HUES6 (cell line): Measurements from ENCODE around the gene APOC1.
A peak's percentile ranks its signal among the peaks of the same experiment; 100 is the strongest.
"Not testable (repeated sequence)": the region's sequence is repeated elsewhere in the genome, so short reads cannot be mapped to it uniquely, and the experiment has no call there.

Experiments used
- H3K27ac ChIP-seq: 2 replicates; pipeline ENCODE4 v1.7.0; 2013; ENCODE audit warnings: low read depth, mild to moderate bottlenecking, low read length, inconsistent platforms
- H3K27me3 ChIP-seq: 2 replicates; pipeline ENCODE4 v1.6.1; 2013; ENCODE audit warnings: low read length; ENCODE audit not compliant: control insufficient read depth, insufficient read depth
- H3K36me3 ChIP-seq: 2 replicates; pipeline ENCODE4 v1.6.1; 2013; ENCODE audit warnings: low read length; ENCODE audit not compliant: control insufficient read depth, insufficient read depth
- H3K4me1 ChIP-seq: 2 replicates; pipeline ENCODE4 v1.6.1; 2013; ENCODE audit warnings: low read length; ENCODE audit not compliant: control insufficient read depth, insufficient read depth
- H3K4me3 ChIP-seq: 2 replicates; pipeline ENCODE4 v1.5.1; 2013; ENCODE audit warnings: low read depth, low read length
- H3K9ac ChIP-seq: one replicate; pipeline ENCODE4 v1.6.1; 2013; ENCODE audit warnings: mild to moderate bottlenecking, low read length
- H3K9me3 ChIP-seq: 2 replicates; pipeline ENCODE4 v1.6.1; 2013; ENCODE audit warnings: low read depth, low read length; ENCODE audit not compliant: control insufficient read depth, insufficient read depth

APOC1 gene

DNA sequence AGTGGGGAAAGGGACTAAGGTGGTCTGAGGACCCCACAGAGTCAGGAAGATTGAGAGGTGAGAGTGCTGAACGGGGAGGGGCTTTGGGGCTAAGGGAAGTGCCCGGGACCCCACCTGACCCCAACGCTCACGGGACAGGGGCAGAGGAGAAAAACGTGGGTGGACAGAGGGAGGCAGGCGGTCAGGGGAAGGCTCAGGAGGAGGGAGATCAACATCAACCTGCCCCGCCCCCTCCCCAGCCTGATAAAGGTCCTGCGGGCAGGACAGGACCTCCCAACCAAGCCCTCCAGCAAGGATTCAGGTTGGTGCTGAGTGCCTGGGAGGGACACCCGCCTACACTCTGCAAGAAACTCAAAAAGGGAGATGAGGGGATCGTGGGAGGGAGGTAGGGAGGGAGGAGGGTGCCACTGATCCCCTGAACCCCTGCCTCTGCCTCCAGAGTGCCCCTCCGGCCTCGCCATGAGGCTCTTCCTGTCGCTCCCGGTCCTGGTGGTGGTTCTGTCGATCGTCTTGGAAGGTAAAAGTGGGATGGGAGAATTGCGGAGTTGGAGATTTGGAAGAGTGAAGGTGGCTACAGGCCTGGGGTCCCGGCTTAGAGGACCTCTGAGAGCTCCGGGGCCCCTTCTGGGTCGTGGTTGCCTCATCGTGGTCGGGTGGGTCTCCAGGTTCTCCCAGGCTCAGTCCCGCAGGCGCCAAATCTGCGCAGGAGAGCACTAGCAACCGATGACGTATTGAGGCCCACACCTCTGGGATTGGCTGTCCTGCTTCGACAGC is at the start of gene APOC1:
Gene APOC1 (plus strand): TSS at position 176 of the 774 bp plus-strand sequence. CDS start 284 bp downstream, at position 460.
- Histone ChIP-seq H3K27ac (peak within 1 kb of the TSS; percentile 75), H3K9ac (peak within 1 kb of the TSS; percentile 78), H3K4me1 (peaks cover 27% of the 10 kb centered on the region), H3K4me3 (peak within 1 kb of the TSS; percentile 74)
- not testable (repeated sequence) for H3K36me3 ChIP-seq, H3K27me3 ChIP-seq, H3K9me3 ChIP-seq

DNA sequence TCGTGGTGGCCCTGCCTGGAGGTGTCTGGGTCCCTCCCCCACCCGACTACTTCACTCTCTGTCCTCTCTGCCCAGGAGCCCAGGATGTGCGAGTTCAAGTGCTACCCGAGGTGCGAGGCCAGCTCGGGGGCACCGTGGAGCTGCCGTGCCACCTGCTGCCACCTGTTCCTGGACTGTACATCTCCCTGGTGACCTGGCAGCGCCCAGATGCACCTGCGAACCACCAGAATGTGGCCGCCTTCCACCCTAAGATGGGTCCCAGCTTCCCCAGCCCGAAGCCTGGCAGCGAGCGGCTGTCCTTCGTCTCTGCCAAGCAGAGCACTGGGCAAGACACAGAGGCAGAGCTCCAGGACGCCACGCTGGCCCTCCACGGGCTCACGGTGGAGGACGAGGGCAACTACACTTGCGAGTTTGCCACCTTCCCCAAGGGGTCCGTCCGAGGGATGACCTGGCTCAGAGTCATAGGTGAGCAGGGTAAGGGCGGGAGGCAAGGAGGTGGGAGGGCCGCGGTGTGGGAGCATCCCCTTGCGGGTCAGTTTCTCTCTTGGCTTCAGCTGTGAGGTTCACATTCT is 49.1 kb upstream of the APOC1 start:
- Histone ChIP-seq H3K4me3 (no peak overlapping the region), H3K36me3 (peaks cover 64% of the 10 kb centered on the region), H3K27me3 (no peaks in the 10 kb centered on the region), H3K4me1 (no peaks in the 10 kb centered on the region), H3K9ac (no peak overlapping the region), H3K9me3 (no peaks in the 10 kb centered on the region), H3K27ac (no peak overlapping the region)

DNA sequence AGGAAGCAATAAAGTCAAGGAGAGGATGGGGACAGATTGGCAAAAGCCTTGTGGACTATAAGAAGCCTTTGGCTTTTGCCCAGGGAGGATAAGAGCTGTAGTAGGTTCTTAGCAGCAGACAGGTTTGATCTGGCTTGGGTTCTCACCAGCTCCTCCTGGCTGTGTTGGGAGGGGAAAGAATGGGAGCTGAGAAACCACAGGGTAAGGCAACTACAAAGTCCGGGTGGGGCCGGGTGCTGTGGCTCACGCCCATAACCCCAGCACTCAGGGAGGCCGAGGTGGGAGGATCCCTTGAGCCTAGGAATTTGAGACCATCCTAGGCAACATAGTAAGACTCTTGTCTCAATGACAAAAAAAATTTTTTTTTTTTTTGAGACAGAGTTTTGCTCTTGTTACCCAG is 47.7 kb upstream of the APOC1 start:
- Histone ChIP-seq H3K27ac (no peak overlapping the region), H3K4me3 (no peak overlapping the region), H3K27me3 (no peaks in the 10 kb centered on the region), H3K36me3 (peaks cover 64% of the 10 kb centered on the region), H3K9me3 (no peaks in the 10 kb centered on the region), H3K9ac (no peak overlapping the region), H3K4me1 (no peaks in the 10 kb centered on the region)

GRCh38 chr19:44867578-44867977 is 46.8 kb upstream of the APOC1 start:
- Histone ChIP-seq H3K9ac (no peak overlapping the region), H3K27me3 (no peaks in the 10 kb centered on the region), H3K9me3 (no peaks in the 10 kb centered on the region), H3K36me3 (peaks cover 73% of the 10 kb centered on the region), H3K27ac (no peak overlapping the region), H3K4me3 (no peak overlapping the region), H3K4me1 (no peaks in the 10 kb centered on the region)

DNA sequence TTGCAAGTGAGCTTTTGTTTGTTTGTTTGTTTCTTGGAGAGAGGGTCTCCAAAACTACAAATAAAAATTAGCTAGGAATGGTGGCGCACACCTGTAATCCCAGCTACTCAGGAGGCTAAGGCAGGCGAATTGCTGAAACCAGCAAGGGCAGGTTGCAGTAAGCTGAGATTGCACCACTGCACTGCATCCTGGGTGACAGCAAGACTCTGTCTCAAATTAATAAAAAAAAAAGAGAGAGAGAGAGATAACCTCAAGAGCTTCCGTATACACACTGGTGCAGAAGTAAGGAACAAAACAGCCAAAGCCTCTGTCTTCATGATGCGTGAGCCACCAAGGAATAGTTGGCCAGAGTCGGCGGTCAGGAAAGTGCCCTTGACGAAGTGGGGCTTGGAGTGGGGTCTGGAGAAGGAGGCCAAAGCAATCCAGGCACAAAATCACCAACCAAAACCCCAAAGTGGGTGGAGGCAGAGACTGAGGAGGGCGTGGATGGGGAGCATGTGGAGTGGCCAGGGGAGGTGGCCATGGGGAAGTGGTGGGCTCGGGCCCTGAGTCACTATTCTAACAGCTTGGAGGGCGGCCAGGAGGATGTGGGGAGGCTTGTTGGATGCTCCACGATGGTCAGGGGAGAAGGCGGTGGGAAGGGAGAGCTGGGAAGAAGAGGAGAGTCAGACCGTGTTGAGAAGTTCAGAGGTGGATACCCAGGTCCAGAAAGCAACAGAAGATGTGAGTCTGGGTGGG is 44.5 kb upstream of the APOC1 start:
- Histone ChIP-seq H3K4me1 (no peaks in the 10 kb centered on the region), H3K36me3 (peaks cover 87% of the 10 kb centered on the region), H3K27ac (no peak overlapping the region), H3K27me3 (no peaks in the 10 kb centered on the region), H3K9ac (no peak overlapping the region), H3K9me3 (no peaks in the 10 kb centered on the region), H3K4me3 (no peak overlapping the region)

DNA sequence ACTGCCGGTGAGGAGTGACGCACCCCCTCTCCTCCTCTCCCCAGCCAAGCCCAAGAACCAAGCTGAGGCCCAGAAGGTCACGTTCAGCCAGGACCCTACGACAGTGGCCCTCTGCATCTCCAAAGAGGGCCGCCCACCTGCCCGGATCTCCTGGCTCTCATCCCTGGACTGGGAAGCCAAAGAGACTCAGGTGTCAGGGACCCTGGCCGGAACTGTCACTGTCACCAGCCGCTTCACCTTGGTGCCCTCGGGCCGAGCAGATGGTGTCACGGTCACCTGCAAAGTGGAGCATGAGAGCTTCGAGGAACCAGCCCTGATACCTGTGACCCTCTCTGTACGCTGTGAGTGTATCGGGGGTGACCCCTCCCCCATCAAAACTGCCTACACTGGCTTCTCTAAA is 42.6 kb upstream of the APOC1 start:
- Histone ChIP-seq H3K9ac (no peak overlapping the region), H3K27me3 (no peaks in the 10 kb centered on the region), H3K27ac (no peak overlapping the region), H3K9me3 (no peaks in the 10 kb centered on the region), H3K36me3 (peaks cover 87% of the 10 kb centered on the region), H3K4me3 (no peak overlapping the region), H3K4me1 (peaks cover under 1% of the 10 kb centered on the region; the same call in 1 of the 2 replicates)

GRCh38 chr19:44872661-44873060 is 41.7 kb upstream of the APOC1 start:
- H3K36me3 ChIP-seq = peaks cover 90% of the 10 kb centered on the region
- H3K9ac ChIP-seq = no peak overlapping the region
- no peaks in the 10 kb centered on the region for H3K9me3 ChIP-seq
- peaks cover 8% of the 10 kb centered on the region; the same call in 1 of the 2 replicates for H3K4me1 ChIP-seq
- H3K4me3 ChIP-seq = no peak overlapping the region
- no peaks in the 10 kb centered on the region for H3K27me3 ChIP-seq
- H3K27ac ChIP-seq = no peak overlapping the region

GRCh38 chr19:44874317-44874716 is 40.1 kb upstream of the APOC1 start:
- Histone ChIP-seq H3K4me1 (peaks cover 15% of the 10 kb centered on the region), H3K9ac (no peak overlapping the region), H3K4me3 (no peak overlapping the region), H3K27ac (no peak overlapping the region), H3K27me3 (no peaks in the 10 kb centered on the region), H3K9me3 (no peaks in the 10 kb centered on the region), H3K36me3 (peaks cover 93% of the 10 kb centered on the region)

DNA sequence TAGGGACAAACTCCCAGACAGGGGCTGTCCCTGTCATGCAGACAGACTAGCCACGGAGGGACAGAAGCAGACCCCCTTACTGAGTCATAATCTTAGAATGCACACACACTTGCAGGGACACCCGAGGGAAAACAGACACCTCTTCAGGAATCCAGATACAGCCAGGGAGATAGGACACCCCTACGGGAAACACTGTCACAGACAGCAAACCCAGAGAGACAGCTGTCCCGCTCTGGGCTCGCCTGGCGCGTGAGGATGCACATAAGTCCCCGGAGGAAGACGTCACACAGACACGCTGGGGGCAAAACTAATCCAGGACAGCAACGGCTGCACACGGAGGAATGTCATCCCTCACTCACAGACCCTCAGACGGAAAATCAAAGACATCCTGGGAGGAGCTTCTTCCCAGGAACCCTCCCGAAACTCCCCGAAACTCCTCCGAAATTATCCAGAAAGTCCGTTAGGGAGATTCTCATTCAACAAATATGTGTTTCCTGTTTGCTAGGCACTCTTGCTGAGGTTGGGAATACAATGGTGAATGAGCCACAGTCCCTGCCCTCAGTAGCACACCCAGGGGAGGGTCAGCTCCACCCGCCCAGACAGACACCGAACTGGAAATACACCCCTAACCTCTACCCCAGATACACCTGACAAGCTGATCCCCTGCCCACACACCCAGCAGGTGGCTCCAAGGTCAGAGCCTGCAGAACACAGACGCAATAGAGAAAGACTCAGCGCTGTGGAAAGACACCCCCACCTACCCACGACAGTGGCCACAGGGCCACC is 38.5 kb upstream of the APOC1 start:
- peaks cover 88% of the 10 kb centered on the region for H3K36me3 ChIP-seq
- H3K27me3 ChIP-seq = no peaks in the 10 kb centered on the region
- no peak overlapping the region for H3K4me3 ChIP-seq
- H3K4me1 ChIP-seq = peaks cover 21% of the 10 kb centered on the region
- H3K9ac ChIP-seq = no peak overlapping the region
- H3K27ac ChIP-seq = no peak overlapping the region
- no peaks in the 10 kb centered on the region for H3K9me3 ChIP-seq

GRCh38 chr19:44876930-44877535 is 37.4 kb upstream of the APOC1 start:
- Histone ChIP-seq H3K27ac (no peak overlapping the region), H3K4me3 (no peak overlapping the region), H3K4me1 (peaks cover 28% of the 10 kb centered on the region), H3K9me3 (no peaks in the 10 kb centered on the region), H3K36me3 (peaks cover 76% of the 10 kb centered on the region), H3K9ac (no peak overlapping the region), H3K27me3 (no peaks in the 10 kb centered on the region)
